Spleen (tissue), 11 donors: Measurements from ENCODE around the gene ERC2. TPM values are rescaled to one million over a fixed set of nuclear protein-coding genes. Genes with fewer than 3 reads are reported as not detected.

Experiments used
- DNase-seq: peaks from one replicate; pipeline ENCODE4 v3.0.0-alpha.2; 2020
- H3K27ac ChIP-seq, 8 donors: fragments of 200-600 bp; sonication (generic) in 7 of 8; 1 replicate in 4 of 8; 2 replicates in 4 of 8; pipeline versions ENCODE4 v1.5.0 to v1.8.0; 2016 to 2021; ENCODE audit warnings: inconsistent platforms in 4 of 8, mild to moderate bottlenecking in 4 of 8, moderate library complexity in 1 of 8
- H3K27me3 ChIP-seq, 7 donors: fragments of 200-600 bp; sonication (generic) in 6 of 7; replicated peaks in 1 of 7; 1 replicate in 4 of 7; 2 replicates in 3 of 7; pipeline versions ENCODE4 v1.5.0 to v1.8.0; 2016 to 2021; ENCODE audit warnings: inconsistent platforms in 3 of 7, mild to moderate bottlenecking in 1 of 7
- H3K36me3 ChIP-seq, 6 donors: fragments of 200-600 bp; sonication (generic) in 5 of 6; 1 replicate in 4 of 6; 2 replicates in 2 of 6; pipeline versions ENCODE4 v1.5.0 to v1.8.0; 2016 to 2021; ENCODE audit warnings: inconsistent platforms in 2 of 6
- H3K4me1 ChIP-seq, 6 donors: fragments of 200-600 bp; sonication (generic) in 5 of 6; 1 replicate in 3 of 6; 2 replicates in 3 of 6; pipeline versions ENCODE4 v1.5.0 to v1.8.0; 2016 to 2021; ENCODE audit warnings: inconsistent platforms in 3 of 6
- H3K4me3 ChIP-seq, 8 donors: fragments of 200-600 bp; sonication (generic) in 7 of 8; 1 replicate in 4 of 8; 2 replicates in 4 of 8; pipeline versions ENCODE4 v1.5.0 to v1.8.0; 2016 to 2021; ENCODE audit warnings: inconsistent platforms in 4 of 8, mild to moderate bottlenecking in 4 of 8, moderate library complexity in 2 of 8
- H3K9me3 ChIP-seq, 8 donors: fragments of 200-600 bp; sonication (generic) in 7 of 8; 1 replicate in 4 of 8; 2 replicates in 4 of 8; pipeline versions ENCODE4 v1.5.0 to v1.8.0; 2016 to 2021; ENCODE audit warnings: inconsistent platforms in 4 of 8
- CTCF ChIP-seq, 11 experiments: fragments of 200-600 bp in 7 of 11; fragments of 450-650 bp in 4 of 11; sonication (generic) in 4 of 11; IDR thresholded peaks in 8 of 11; conservative IDR thresholded peaks in 3 of 11; 1 replicate in 7 of 11; 2 replicates in 4 of 11; pipeline versions ENCODE4 v1.4.0 to v1.8.0; 2016 to 2021; ENCODE audit warnings: antibody characterized with exemption in 11 of 11, inconsistent platforms in 4 of 11, mild to moderate bottlenecking in 1 of 11
- POLR2A ChIP-seq, 3 donors: fragments of 450-650 bp; IDR thresholded peaks; one replicate each; pipeline ENCODE4 v1.5.1; 2017; ENCODE audit warnings: antibody characterized with exemption in 3 of 3, mild to moderate bottlenecking in 1 of 3
- POLR2AphosphoS5 ChIP-seq, 3 donors: sonication (generic); formaldehyde crosslinking; IDR thresholded peaks; one replicate each; pipeline ENCODE4 v1.5.1; 2017; ENCODE audit warnings: antibody characterized with exemption in 3 of 3
- WGBS, 5 donors: extraction: QIAGEN DNeasy Blood & Tissue Kit in 3 of 5; methylation state at CpG; one replicate each; pipeline versions ENCODE4 v1.1.5 to v1.1.7; 2013 to 2018; 5-methylcytosine and 5-hydroxymethylcytosine counted together
- intact Hi-C: fragments of 100-400 bp; cut with DNase I; formaldehyde crosslinking; loops from one replicate; pipeline ENCODE4 v1.15.0; 2023; ENCODE audit warnings: low total_unique reads
- polyA plus RNA-seq, 3 donors: library from polyadenylated mRNA; stranded (reverse); fragments of 200-250 nt; gene quantifications; one replicate each; pipeline ENCODE4 v1.2.1, GENCODE V29; 2013
- total RNA-seq, 7 donors: library from RNA; depleted of rRNA in 3 of 7; stranded (reverse); fragments of >200 nt in 3 of 7; fragmentation: NEBNext Ultra II Directional in 4 of 7; extraction: Animal tissue kit (Norgen Biotek cat#: 25700) in 4 of 7; gene quantifications; one replicate each; pipeline versions ENCODE4 v1.1.0 to v1.2.1, GENCODE V29; 2016 to 2021
- donor health status: healthy with polysubstance abuse.
- donor health status: DM: no; HTN: no; CAD: no; lungs with moderate emphysema.
- donor health status: DM: no; HTN: no; CAD: no.
- donor health status: Bipolar disorder and iron deficiency.
- donor health status: healthy.
- donor health status: DM: no; HTN: no; CAD: no.
- donor health status: DM: yes; HTN: yes; CAD: no.

Gene ERC2
- total and polyA plus RNA-seq, 10 donors, result 0.04 to 4.9 (median 0.39) TPM

GRCh38 chr3:56458496-56459103 lies 9.7 kb downstream of the ERC2 start:
- H3K4me3 ChIP-seq, result no peak overlapping the region
- TF ChIP-seq CTCF (IDR thresholded peaks at IDR 0.05 in 8 of 11, conservative IDR thresholded peaks at IDR 0.05 in 3 of 11) (no peak), POLR2A (IDR thresholded peaks at IDR 0.05) (no peak), POLR2AphosphoS5 (IDR thresholded peaks at IDR 0.05) (no peak)
- 62 to 76% (median 67%) methylated on average over 12 of the region's 12 CpGs for WGBS, 5 donors
- DNase-seq, result no peak
- H3K27me3 ChIP-seq, result peaks cover 0 to 41% (median 0%) of the 10 kb centered on the region in 7 donors
- no peaks in the 10 kb centered on the region for H3K4me1 ChIP-seq
- intact Hi-C loops, result no loop called here
- H3K9me3 ChIP-seq, result no peaks in the 10 kb centered on the region
- H3K27ac ChIP-seq, result no peak overlapping the region
- H3K36me3 ChIP-seq, result no peaks in the 10 kb centered on the region

- DNase-seq, result no peak
- no peaks in the 10 kb centered on the region for H3K4me1 ChIP-seq
- no peaks in the 10 kb centered on the region for H3K9me3 ChIP-seq
- H3K27me3 ChIP-seq, result peaks cover 0 to 32% (median 0%) of the 10 kb centered on the region in 7 donors
- no peak overlapping the region for H3K4me3 ChIP-seq
- H3K27ac ChIP-seq, result no peak overlapping the region
- intact Hi-C loops, result no loop called here
- no peaks in the 10 kb centered on the region for H3K36me3 ChIP-seq
- WGBS, 5 donors, result 56 to 86% (median 62%) methylated on average over 1 of the region's 1 CpG
- TF ChIP-seq POLR2A (IDR thresholded peaks at IDR 0.05) (no peak), POLR2AphosphoS5 (IDR thresholded peaks at IDR 0.05) (no peak), CTCF (IDR thresholded peaks at IDR 0.05 in 8 of 11, conservative IDR thresholded peaks at IDR 0.05 in 3 of 11) (no peak)
Observed at GRCh38 chr3:56456117-56456516, 12.2 kb downstream of the ERC2 start.

- Histone ChIP-seq H3K36me3 (no peaks in the 10 kb centered on the region), H3K4me1 (no peaks in the 10 kb centered on the region), H3K27me3 (peaks cover 0 to 29% (median 6%) of the 10 kb centered on the region in 7 donors), H3K27ac (no peak overlapping the region), H3K4me3 (no peak overlapping the region), H3K9me3 (no peaks in the 10 kb centered on the region)
- no peak for DNase-seq
- TF ChIP-seq POLR2AphosphoS5 (IDR thresholded peaks at IDR 0.05), result no peak
- no peak for TF ChIP-seq POLR2A (IDR thresholded peaks at IDR 0.05)
- no peak for TF ChIP-seq CTCF (IDR thresholded peaks at IDR 0.05 in 8 of 11, conservative IDR thresholded peaks at IDR 0.05 in 3 of 11)
- intact Hi-C loops, result no loop called here
- WGBS, 5 donors, result 48 to 64% (median 55%) methylated on average over 1 of the region's 1 CpG
Observed at GRCh38 chr3:56453011-56453410, 15.3 kb downstream of the ERC2 start.

- intact Hi-C loops, result no loop called here
- no peak for TF ChIP-seq CTCF (IDR thresholded peaks at IDR 0.05 in 8 of 11, conservative IDR thresholded peaks at IDR 0.05 in 3 of 11)
- no peak for TF ChIP-seq POLR2A (IDR thresholded peaks at IDR 0.05)
- no peak for TF ChIP-seq POLR2AphosphoS5 (IDR thresholded peaks at IDR 0.05)
Observed at GRCh38 chr3:56452085-56452484, 16.2 kb downstream of the ERC2 start.

More at GRCh38 chr3:56452085-56452484, 16.2 kb downstream of the ERC2 start:
- Histone ChIP-seq H3K4me3 (no peak overlapping the region), H3K27me3 (peaks cover 0 to 29% (median 6%) of the 10 kb centered on the region in 7 donors), H3K4me1 (no peaks in the 10 kb centered on the region), H3K27ac (no peak overlapping the region), H3K9me3 (no peaks in the 10 kb centered on the region), H3K36me3 (no peaks in the 10 kb centered on the region)
- no peak for DNase-seq
